HG03378 (cell line): ENCODE results near the gene ASIC2.

Experiments
- ATAC-seq: cut with Tn5 transposase; IDR thresholded peaks from one replicate; pipeline ENCODE4 v1.9.1; 2021; ENCODE audit warnings: mild to moderate bottlenecking, moderate library complexity; ENCODE audit not compliant: unreplicated experiment

The ASIC2 gene

DNA sequence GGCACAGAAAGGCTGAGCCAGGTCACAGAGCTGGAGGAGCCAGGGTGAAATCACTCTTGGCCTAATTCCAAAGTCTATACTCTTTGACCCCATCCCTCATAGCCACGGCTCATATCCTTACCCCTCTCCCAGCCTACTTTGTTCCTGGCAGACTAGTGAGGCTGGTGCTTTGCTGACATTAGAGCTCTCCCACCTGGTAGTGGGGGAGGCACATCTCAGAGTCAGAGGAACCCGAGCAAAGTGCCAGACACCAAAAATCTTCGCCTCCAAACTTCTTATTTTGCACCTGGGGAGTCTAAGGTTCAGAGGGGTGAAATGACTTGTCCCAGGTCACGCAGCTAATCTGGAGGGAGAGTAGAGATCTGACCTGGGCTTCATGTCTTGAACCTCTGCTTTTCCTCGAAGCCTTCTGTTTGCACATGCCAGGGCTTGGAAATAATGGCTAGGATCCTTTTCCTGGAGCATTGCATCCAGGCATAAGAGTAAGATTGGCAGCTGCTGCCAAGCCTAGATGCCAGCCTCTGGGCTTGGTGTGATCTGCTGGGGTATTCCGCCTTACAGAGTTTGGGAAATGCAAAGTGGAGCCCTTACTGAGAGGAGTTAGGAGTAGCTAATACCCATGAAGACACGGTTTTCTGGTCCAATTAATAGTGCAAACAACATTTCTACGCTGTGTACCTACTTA is 174.6 kb downstream of the ASIC2 start:
- ATAC-seq: no peak

DNA sequence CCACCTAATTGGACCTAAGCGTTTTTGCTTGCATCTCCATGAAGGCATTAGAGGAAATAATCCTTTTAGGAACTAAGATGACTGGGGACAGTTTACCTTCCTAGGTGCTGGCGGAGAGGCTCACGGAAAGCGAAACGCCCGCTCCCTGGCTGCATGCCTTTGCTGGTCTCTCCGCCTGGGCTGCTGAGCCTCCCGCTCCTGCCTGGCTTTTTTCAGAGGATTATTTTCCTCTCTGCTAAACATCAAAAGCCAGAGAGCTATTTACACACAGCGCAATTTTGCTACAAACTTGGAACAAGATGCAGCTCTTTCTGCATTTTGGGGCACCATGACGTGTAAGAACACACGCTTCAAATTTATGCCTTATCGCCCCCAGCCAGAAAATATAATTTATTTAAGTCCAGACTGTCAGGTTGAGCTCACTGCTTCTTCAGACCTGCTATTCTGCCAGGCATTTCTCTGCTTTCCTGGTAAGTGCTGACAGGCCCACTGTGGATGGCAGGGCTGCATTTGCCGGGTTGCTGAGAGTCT is 177.0 kb downstream of the ASIC2 start:
- no peak for ATAC-seq

DNA sequence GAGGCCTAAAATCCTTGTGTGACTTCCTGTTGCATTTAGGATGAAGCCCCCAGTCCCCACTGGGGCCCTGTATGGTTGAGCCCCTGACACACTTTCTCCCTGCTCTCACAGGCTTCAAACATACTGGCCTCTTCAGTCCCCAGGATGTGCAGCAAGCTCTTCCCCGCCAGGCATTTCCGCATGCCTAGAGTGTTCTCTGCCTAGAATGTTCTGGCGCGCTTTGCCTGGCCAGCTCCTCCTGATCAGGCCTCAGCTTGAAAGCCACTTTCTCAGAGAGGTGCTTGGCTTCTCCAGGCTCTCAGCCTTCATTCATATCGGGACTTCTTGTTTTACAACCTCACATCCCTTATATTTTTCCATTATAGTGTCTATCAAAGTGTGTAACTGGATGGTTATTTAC is 177.7 kb downstream of the ASIC2 start:
- ATAC-seq: no peak

DNA sequence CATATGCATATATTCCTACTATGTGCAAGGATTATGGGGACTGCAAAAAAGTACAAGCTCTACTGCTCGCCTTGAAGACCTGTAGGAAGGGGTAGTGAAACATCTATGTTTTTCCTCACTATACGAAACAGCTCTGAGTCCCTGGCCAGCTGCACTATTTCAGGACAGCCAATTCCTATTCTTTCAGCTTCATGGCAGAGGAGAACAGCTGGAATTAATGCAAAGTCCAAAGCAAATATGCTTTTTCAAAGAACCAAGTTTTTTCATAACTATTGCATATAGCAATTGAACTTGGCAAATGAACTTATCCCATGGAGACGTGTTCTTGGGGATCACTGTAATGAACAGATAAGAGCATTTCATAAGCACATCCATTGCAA is 179.1 kb downstream of the ASIC2 start:
- ATAC-seq: no peak

DNA sequence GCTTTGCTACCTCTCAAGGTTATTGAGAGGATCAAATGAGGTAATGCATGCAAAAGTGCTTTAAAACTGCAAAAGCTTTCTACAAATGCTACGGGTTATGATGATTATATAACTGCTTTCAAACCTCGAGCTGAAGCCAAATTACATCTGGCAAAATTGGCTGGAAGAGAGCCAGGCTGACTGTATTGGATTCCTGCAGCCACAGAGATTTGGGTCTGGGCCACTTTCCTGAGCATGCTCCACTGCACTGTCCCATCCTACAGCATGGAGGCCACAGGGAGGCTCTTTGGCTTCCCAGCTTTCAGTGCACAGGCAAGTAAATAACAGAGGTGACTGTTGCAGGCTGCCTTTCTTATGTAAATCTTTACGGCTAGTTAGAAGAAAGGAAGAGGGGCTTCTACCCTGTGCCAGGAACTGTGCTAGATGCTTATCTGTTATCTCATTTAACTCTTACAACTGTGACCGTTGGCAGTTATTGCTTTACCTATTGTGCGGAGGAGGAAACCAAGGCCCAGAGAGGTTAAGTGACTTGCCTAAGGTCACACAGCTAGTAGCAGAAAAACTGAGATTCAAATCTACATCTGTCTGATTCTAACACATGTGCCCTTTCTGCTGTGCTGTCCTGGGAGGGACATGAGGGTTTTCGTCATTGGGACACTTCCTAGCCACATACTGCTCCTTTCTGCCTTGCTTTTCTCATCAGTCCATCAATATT is 179.7 kb downstream of the ASIC2 start:
- ATAC-seq: no peak

DNA sequence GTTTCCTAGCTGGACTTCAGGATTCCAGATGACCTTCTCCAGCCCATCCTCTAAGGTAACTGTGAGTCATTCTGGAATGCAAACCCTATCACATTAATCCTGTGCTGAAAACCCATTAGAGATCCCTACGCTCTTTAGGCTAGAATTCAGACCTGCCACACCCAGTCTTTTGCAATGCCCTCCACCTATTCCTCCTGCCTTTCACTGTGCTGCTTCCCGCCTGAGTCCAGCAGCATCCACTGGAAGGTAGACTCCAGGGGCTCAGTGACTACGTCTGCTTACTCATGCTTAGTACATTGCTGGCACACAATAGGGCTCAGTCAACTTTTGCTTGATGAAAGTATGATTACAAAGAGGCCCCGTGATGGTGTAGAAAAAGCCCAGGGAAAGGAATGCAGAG is 180.3 kb downstream of the ASIC2 start:
- ATAC-seq: no peak

DNA sequence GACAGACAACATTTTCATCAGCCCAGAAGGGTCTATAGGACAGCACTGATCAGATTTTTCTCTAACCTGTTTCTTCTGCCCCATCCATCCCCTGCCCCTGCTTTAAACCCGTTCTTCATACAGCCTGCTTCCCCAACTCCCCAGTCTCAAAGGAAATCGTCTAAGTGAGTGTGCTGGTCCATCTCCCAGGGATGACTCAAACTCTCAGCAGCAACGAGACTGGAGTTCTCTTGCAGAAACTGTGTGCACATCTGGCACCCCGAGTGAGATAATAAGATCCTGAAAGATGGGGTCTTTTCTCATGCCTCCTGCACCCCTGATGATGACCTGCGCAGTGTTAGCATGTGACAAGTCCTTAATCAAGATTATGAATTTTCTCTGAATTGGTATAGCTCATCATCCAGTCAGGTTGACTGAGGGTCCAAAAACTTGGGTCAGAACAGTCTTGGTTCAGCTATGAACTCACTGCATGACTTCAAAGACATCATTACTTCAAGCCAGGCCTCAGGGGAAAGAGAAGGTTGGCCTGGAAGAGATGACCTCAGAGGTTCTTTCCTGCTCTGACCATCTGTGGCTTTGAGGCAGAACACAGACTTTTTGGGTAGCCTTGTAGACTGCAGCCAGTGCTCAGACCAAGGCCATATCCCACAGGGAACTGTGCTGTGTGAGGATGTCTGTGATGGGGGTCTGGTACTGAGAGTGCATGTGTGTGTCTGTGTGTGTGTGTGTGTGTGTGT is 183.6 kb downstream of the ASIC2 start:
- ATAC-seq: no peak

DNA sequence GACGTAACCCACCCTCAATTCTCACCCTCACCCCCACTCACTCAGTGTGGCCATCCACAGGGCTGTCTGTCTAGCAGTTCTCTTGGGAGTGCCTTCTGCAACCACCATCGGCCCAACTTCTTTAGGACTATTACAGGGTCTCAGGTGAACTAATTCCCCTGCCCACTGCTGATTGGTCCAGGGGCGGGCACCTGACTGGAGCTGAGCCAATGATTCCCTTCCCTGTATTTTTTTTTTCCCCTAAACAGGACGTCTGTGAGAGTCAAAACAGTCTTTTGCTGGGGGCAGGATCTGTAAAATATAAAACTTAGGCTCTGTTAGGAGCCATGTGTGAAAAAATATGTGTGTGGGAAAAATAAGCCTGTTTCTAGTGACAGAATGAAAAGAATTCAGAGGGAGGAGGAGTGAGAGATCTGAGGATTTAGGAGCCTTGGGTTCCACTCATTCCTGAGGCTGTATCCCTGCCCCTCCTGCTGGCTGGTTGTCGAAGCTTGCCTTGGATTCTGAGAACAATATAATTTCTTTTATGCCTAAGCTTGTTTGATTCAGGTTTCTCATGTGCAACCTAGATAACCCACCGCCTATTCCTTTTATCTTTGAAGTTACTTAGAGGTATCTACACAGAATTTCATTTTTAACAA is 186.4 kb downstream of the ASIC2 start:
- no peak for ATAC-seq

DNA sequence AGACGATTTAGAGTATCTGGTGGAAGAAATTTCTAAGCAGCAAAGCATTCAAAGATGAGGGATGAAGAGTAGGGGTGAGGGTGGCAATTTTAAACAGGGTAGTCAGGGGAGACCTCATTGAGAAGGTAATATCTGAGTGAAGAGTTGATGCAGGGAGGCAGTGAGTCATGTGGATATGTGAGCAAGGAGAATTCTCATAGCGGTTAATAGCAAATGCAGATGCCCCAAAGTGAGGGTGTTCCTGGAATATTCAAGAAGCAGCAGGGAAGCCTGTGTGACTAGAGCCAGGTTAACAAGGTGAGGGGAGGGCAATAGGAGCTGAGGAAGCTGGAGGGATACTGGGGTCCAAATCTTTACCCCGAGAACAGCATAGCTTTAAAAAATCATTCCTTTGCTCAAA is 187.2 kb downstream of the ASIC2 start:
- ATAC-seq: no peak

DNA sequence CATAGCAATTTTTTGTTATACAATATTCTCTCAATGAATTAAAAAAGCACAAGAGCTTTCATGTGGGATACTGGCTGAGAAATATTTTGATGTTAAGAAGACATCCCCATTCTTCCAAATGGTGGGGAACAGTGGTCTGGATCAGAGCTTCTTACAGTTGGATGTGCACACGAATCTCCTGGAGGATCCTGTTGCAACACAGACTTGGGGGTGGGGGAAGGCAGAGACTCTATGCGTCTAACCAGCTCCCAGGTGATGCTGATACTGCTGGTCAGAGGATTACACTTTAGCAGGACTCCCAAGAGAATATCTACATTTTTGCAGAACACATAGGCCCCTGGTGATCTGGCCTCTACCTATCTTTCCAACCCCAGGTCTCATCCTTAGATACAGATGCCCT is 193.2 kb downstream of the ASIC2 start:
- ATAC-seq: no peak

DNA sequence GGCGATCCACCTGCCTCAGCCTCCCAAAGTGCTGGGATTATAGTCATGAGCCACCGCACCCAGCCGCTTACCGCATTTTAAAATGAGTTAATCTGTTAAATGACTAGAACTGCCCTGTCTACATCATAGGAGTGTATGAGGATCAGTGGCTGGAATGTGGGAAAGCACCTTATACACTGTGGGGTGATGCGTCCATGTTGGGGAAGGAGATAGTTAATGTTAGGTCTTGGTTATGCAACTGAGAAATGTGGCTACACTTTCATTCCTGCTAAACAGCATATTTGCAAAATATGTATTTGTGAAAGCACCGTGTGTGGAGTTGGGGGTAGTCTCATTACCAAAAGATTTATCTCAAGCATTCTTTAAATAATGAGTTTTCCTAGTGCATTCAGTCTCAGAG is 193.8 kb downstream of the ASIC2 start:
- ATAC-seq: no peak

DNA sequence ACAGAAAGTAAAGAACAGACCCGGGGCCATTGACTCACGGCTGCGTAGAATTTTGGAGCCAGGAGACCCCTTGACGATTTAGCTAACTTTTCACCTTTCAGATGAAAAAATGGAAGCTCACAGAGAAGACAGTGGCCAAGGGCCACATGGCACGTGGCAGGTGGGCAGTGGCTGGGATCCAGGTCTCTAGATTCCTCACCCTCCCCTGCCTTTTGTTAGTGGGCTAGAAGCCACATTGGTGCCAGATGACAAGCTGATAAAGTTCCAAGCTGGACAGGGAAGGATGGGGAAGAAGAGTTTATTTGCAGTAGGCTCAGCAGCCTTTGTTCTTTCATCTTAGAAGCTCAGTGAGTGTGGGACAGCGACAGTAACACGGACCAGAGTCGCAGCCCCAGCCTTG is 195.7 kb downstream of the ASIC2 start:
- no peak for ATAC-seq

DNA sequence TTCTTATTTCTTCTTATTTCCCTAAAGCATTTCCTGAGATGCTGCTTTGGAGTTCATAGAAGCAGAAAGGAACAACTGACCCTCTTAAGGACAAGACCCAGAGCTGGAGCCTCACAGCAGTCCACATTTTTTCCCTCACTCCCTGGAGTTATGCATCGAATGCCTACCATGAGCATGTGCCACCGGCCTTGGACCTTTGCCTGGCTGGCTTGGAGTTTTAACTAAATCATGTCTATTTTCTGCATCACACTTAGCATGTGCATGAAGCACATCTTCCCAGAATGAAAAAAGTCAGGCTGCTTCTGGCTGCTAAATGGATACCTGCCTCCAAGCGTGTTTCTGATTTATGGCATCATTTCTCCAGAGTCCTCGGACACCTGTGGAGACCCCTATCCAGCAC is 196.9 kb downstream of the ASIC2 start:
- no peak for ATAC-seq

DNA sequence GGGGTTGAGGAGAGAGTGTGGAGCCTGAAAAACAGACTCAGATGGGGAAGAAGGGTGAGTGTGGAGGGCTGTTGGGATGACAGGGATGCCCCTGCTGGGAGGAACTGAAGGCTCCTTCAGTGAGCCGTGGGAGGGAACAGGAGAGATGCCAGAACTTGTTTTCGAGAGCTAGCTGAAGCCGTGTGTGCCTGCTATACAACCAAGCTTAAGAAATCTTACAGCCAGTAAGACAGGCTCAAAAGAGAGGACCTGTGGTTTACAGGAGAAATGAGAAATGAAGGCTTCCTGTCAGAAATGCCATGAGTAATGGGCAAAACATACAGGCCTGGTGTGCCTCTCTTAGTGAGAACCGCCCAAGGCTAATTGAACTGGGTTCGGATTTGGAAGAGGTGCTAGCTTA is 201.8 kb downstream of the ASIC2 start:
- ATAC-seq: no peak

DNA sequence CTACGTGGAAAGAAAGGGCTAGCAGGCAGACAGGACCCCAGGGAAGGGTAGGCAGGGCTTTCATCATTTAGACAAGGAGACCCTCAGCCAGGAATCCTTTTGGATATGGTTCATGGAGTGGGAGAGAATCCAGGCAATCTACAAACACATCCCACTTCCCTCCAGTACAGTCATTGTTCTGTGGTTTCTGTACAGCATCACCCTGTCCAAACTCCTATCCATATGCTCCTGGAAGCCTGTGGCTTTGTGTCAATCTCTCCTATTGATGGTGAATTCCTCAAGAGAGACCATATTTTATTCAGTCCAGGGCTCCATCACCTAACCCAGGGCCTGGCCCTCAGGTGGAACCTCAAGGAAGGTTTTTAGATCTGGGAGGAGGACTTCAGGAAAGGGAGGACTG is 202.3 kb downstream of the ASIC2 start:
- ATAC-seq: no peak

DNA sequence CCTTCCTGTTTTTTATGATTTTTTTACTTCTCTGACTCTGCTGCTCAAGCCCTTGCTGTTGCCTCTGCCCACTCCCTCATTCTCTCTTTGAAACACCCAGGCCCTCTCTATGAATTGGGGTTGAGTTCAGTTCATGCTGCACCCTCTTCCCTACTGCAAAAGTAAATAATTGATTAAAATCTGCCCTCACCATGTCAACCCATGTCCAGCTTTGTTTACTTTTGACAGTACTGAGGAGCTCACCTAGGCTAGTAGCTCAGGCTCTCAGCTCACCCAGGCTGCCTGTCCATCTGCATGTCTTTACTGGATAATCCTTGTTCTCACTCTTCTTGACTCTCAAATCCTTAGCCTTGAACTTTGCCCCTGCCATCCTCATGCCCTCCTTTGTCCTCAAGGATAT is 206.2 kb downstream of the ASIC2 start:
- ATAC-seq: no peak

DNA sequence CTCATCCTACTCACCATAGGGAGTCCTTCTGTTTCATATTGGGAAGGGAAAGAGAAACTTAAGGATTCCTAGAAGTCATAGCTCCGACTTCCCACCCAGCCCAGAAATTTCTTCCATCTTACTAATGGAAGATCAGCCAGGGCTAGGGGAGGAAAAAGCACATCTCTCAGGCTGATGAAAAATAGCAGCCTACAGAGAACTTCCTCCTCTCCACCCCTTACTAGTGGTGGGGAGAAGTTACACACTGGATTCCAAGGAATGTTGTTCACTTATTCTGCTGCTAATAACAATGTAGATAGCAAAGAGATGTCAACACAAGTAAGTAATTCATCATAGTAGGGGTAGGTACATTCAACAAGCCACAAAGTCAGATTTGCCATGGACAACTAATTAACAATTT is 207.1 kb downstream of the ASIC2 start:
- ATAC-seq: no peak

DNA sequence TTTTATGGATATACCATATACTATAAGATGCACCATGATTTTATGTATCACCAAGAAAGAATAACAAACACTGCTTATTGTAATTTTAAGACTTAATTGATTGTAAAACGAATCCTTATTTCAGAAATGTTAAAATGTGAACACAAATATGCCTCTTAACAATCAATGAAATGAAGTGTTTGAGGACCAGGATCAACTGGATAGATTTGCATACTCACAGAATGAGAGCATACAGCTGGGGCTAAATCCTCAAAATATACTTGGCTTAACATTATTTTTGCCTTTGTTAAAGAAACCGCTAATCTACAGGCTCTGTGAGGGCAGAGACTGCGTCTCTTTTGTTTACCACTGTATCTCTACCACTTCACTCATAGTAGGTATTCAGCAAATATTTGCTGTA is 207.8 kb downstream of the ASIC2 start:
- no peak for ATAC-seq

DNA sequence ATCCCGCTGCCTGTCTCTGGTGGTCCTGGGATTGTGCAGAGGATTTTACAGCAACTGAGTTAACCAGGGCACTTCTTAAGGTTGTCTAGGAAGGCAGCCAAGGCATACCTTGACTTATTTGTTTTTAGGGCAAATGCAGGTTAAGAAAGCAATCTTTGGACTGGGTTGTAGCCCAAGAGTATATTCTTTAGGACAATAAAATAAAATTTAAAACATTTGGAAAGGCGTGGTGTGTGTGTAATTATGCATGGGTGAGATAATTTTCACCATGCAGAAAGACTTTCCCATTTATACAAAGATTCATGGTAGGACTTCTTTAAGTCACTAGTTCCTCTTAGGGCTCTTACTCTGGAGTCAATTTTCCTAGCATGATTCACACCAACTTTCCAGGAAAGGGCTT is 208.3 kb downstream of the ASIC2 start:
- no peak for ATAC-seq

DNA sequence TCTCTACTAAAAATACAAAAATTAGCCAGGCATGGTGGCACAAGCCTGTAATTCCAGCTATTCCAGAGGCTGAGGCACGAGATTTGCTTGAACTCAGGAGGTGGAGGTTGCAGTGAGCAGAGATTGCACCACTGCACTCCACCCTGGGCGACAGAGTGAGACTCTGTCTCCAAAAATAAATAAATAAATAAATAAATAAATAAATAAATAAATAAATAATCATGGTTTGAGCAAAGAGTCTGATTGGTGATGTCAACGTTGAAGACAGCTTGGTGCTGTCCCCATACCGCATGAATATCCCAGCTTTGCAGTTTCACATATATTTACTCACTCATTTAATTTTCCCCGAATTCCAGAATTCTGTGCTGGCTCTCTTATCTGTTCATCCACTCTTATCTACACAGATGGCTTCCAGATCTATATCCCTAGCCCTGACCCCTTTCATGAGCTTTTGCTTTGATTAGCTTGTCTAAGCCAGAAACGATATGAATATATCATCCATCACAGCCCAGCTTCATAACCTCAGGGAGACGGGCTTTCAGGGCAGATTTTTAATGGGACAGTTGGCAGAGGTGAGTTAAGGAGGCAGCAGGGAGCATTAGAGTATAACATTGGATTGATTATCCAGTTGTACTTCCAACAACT is 210.4 kb downstream of the ASIC2 start:
- ATAC-seq: no peak

DNA sequence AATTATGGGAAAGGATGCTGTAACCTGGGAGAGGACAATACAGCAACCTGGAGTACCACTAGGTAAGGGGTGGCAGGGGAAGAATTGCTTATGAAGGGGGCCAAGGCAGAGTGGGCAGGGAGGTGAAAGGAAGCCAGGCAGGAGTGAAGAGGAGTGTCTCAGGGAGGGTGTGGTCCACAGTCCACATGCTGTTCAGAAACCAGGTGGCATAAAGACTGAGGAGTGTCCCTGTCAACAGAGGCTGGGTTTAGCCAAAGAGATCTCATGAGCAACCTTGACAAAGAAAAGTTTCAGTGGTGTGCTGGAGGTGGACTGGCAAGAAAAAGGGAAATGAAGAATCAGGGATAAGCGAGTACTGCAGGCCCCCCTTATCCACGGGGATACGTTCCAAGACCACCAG is 213.0 kb downstream of the ASIC2 start:
- ATAC-seq: no peak
